ENCODE measurements around the gene FBXO8.
A peak's percentile ranks its signal among the peaks of the same experiment; 100 is the strongest.

FBXO8 gene

DNA sequence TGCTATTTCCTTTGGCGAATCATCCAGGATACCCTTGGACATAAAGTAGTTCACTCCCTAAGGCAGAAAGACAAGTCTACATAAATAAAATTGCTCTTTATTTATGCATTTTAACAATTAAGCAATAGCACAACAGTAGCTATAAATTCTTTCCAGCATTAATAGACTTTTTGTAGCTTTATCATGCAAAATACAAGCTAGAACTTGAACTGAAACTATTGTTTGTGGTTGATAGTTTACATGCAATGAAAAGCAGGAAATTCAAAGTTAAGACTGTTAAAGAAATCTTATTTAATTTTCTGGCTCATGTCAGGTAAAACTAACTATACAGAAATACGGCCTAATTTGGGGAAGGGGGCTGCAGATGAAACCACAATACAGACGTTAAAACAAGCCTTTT, 42.3 kb downstream of the FBXO8 start:
- no peak for DNase-seq

DNA sequence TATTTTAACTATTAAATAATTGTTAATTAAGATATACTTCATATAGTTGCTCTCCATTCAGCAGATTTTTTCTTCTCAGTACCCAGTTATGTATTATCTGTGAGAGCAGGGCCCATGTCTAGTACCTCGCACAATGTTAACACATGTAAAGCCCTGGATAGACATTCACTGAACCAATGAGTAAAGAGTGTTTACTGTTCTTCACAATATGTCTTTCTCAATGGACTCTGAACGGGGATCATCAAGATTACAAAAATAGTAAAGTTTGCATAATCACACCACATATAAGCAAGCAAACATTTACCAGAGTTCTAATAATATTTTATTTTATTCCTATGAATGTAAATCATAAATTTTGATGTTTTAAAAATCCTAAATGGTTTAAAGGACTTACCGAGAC, 47.1 kb downstream of the FBXO8 start:
- DNase-seq: no peak

DNA sequence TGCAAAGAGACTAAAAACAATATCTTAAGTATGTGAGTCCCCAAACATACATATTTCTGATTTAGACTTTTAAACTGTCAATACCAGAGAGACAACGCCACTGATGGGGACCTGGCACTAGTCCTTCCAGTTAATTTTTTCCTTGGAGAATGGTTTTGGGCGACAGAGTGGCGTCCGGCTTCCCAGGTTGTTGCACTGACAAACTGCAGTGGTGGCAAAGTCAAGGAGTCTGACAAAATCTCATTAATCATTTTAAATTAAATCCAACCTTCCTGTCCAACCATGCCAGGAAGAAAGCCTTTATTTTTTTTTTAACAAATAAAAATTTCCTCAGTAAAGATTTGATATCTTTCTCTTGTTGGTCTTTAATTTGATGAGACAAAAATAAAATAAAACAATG, 52.8 kb downstream of the FBXO8 start:
- no peak for DNase-seq

DNA sequence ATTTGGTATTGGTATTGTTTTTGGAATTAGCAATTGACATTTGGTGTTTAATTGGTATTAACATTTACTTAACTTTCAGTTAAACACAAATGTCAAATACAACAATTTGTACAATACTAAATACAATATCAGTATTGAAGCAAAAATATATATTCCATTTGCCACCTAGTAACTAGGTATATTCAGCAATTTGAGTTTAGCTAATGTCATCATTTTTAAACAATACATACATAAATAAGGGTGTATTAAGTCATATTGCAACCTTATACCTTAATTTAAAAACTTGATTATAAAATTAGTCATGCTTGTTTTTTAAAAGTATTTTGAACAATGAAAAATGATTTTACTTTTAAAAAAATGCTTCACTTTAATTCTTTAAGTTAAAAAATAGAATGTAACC, 53.3 kb downstream of the FBXO8 start:
- DNase-seq: no peak

DNA sequence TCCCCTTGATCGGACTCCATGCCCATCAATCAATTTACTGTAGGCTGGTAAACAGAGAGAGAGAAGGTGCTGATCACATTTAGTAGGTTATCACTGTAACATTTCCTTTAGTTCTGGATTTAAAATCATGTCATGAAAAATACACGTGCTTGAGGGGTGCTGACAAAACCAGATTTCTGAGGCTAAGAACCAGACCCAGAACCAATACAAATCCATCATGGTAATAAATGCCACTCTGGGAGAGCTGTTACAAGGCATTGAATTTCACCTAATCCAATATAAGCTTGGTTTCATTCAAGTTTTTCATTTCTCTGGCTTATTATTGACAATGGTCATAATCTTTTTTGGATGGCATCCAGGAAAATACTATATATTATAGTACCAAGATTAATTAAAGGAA, 54.5 kb downstream of the FBXO8 start:
- DNase-seq: no peak

DNA sequence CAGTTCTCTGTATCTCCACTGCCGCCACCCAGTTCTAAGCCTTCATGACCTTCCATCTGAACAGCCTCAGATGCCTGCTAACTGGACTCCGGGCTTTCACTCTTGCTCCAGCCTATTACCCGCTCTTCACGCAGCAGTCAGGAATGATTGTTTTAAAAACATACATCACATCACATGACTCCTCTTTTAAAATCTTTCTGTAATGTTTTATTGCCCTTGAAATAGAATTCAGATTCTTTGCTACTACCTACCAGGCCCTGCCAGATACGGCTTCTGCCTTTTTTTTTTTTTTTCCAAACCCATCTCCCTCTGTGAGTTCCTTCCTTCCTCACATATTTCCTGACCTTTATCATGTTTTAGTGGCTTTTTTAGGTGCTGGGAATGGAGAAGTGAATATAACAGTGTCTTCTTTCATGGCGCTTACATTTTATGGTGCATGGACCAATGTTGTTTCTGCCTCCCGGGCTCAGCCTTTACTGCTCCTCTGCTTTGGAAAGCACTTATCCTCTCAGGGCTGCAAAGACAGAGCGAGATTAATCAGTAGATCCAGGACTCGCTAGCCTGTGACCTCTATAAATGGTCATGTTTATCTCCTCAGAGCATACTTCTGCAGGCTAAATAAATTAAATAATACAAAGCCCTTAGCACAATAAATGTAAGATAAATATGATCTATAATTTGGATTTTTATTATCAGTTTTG, 58.0 kb downstream of the FBXO8 start:
- DNase-seq: no peak

DNA sequence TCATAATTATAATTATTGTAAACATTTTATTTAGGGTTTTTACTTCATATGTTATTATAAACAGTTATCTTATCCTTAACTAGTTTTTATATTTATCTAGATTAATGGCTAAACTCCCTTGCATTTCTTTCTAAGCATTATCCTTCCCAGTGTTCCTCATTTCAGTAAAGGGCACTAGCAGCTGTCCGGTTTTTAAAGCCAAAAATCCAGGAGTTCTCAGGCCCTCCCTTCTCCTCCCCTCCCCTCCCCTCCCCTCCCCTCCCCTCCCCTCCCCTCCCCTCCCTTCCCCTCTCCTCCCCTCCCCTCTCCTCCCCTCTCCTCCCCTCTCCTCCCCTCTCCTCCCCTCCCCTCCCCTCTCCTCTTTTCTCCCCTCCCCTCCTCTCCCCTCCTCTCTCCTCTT, 58.9 kb downstream of the FBXO8 start:
- DNase-seq: no peak

DNA sequence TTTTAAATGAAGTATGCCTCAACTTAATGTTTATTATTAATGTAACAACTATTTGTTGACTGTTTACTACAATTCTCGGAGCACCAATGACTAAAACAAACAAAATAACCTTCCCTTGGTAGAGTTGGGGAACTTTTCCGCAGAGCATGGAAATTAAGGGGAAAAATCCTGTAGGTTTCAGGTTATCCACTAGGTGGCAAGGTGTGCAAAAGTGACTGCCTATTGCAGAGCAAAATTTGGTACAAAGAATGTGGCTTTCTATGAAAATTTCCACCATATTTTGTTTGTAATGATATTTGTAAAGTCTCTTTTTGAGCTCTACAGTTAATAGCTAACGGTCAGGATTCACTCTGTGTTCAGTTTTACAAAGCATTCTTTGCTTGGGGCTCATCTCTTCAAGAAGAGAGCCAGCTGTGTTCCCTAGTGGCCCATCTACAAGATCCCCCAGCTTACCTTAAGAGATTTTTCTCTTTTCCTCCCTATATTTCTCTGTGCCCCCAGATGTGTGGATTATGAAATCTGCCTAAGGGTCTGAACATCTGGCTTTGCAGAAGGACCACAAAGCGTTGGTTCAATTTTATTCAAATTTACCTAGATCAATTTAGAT, 61.1 kb downstream of the FBXO8 start:
- DNase-seq: peak; percentile 30

DNA sequence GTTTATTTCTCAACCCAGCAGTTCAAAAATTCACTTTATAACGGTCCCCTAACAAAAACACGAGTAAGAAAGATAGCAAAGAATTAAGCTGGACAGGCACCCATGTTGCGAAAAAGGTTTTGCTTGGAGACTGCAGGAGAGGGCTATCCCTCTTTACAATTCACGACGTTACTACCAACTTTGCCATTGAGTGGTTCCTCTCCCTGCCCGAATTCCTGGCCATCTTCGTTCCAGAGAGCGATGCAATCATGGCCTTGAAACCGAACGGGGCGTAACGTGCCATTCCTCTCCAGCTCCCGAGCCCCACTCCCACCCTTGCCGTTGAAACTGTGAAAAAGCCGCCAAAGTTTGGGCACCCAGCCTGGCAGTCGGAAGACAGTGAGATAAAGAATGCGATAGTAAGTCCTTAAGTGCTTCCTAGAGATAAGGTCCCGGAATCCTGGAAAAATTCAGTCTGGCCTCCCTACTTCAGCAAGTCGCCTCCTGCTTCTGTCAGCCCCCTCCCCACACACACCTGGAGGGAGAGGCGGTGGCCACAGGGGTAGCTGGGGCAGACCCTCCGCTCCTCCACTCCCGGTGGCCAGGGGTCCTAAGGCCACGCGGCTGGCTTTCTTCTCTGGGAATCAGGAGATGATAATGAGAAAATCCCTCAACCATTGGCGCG, 65.2 kb downstream of the FBXO8 start:
- no peak for DNase-seq

DNA sequence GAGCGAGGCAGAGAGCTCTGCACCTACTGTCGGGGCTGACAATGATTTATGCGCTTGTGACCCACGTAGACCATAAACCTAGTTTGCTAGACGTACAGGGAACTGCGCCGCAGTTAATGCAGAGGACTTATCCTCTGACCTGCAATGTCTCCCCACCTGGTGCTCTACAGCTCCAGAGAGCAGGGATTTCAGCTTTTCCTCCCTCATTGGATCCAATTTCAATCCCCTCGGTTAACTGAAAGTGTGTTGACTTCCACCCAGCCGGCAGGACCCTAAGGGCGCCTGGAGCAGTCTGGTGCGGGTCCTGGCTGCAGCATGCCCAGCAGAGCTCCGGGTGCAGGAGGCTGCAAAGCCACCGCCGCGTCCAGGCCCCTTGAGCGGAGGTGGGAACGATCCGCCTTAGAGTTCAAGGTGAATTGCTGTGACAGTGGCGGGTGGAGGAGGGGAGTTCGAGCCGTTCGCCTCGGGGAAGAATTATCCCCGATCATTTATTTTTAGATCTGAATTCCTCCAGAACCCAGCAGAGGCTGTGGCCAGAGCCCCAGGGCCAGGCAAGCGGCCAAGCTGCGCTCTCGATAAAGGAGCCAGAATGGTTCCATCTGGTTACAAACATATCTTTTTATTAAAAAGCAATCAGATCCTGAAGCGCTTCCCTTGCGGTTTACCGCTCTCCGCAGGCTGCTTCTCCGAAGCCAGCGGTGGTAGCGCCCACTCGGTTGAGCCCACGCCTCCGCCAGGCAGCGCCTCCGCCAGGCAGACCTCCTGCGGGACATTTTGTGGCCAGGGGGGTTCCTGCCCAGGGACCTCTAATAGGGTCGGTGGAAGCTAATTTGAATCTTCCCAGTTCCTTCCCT, 66.0 kb downstream of the FBXO8 start:
- no peak for DNase-seq

DNA sequence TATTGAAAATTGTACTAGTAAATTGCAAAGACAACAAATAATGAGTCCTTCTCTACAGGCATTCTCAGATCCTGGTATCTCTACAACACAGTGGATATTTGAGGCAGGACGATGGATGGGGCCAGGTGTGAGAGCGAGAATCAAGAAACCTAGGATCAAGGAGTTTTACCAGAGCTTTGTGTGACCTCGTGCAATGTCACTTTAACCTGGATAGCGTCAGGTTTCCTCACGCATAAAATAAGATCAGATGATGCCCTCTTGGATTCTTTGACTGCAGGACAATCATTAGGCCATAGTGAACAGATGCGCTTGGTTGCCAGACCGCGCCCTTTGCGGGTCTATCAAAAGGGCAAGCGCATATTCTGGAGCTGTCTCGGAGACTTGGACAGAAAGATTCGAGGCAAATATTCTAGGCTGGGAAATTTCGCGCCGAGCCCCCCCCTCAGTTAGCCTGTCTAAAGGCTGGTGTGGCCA, 66.6 kb downstream of the FBXO8 start:
- no peak for DNase-seq

DNA sequence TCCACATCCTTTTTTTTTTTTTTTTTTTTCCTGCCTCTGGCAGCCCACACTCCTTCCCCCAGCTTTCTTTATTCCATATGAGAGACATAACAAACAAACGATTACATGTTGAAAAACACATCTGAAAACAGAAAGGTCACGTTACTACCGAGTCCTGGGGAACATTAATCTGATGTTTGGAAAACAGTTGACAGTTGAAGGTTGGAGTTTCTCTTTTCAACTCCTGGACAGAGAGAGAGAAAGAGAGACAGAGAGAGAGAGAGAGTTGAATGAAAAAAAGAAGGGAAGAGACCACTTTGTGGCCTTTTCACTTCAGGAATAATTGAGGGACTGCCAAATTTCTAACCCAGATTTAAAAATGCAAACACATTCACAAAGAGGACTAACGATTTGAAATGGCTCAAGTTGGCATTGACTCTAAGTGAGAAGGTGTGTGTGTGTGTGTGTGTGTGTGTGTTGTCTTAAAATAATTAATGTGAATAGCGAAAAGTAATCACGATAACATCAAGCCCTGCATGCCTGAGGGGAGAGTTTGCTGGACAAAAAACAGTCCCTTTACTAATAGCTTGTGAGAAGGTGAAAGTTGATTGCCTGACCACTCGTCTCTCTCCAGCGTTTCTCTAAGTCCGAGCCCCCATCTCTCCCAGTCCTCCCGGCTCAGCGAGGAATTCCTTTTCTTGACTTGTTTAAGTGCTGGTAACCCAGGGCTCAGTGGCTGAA, 67.3 kb downstream of the FBXO8 start:
- no peak for DNase-seq

DNA sequence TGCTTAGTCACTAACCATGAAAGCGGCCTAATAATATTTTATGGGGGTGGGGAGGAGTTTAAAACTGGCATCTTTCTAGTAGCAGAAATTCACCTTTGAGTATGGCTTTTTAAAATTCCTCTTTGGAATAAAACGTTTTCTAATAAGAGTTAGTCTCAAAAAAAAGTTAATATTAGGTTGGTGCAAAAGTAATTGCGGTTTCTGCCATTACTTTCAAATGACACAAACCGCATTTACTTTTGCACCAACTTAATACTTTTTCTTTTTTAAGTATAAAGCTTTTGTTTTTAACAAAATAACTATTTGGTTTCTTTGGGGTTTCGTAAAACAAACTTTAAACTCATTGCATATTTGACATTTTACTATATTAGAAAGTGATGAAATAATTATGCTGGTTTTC, 68.4 kb downstream of the FBXO8 start:
- no peak for DNase-seq

DNA sequence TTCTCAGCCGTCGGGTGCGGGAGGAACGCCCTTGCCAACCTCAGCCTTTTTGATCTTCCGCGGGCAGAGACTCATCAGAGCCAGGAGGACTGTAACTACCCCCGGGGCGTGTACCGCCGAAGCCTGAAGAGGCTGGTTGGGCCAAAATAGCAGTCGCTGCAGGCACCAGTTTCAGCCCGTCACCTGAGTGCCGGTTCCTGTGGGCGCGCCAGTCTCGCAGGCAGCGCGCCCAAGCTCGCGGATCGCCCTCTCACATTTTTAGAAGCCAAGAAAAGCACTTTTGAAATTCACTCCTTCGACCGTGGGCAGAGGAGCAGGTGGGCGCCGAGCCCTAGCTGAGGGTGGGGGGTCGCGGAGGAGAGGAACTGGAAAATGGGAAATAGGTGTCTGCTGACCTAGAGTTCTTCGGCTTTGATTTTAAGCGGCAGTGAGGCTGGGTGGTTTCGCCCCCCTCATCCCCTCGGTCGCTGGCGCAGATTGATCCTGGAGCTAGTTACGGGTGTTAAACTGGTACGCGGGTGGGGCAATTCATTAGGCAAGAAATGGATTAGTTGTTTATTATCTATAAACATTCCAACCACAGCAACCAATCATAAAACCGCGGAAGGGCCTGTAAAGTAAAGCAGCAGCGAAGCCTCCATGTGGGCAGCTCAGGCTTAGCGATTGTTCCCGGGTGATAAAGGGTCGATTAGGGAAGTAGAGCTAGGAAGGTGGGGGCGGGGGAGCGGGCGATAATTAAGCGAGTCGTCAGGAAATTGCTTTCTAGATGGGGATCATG, 69.2 kb downstream of the FBXO8 start:
- peak; percentile 16 for DNase-seq

DNA sequence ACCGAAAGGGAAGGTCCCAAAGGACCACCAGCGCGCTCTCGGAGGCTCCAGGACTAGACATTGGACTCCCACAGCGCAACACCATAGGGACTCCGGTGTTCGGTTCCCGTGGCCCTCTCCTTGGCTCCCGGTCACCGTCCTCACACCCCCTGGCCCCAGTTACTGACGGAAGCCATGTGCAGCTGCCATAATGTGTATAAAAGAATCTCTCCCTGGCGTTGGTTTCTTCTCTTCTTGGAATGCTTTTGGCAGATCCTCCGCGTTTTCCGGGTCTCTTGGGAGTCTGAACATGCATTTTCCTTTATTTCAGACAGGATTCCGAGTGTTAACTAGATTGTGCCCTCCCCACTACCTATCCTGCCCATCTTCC, 69.8 kb downstream of the FBXO8 start:
- no peak for DNase-seq

DNA sequence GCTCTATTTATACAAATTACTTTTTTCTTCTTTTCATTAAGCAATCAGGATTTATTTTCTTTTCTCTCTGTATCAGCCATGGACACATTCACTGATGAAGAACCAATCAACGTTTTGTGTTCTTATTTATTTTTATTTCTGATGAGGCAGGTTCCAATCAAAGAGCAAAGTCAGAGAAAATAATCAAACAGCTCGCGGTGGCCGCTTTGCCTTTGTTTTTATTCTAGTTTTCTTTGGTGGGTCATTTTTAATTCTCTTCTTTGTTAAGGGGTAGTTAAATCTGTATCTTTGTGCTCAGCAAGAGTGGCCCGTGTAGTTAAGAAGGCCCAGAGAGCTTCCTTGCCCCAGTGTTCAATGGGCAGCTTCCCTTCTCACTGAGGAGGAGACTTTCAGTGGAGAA, 71.4 kb downstream of the FBXO8 start:
- no peak for DNase-seq

DNA sequence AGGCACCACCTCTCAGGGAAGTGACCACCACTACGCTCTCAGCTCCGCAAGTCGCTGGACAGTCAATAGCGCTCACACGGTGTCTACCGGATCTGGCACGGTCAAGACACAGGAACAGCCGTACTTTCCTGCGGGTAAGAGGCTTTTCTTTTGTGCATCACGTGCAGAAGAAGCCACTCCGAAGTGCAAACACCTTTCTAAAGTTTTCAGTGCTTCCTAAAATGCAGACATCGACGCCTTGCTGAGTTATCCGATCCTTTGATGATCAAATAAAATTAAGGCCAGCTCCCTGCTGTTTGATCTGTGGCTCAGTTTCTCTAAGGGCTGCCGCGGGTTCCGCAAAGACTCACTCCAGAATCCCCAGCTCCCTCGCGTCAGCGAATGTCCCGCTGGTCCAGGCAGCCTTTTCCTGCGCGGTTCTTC, 71.8 kb downstream of the FBXO8 start:
- no peak for DNase-seq

DNA sequence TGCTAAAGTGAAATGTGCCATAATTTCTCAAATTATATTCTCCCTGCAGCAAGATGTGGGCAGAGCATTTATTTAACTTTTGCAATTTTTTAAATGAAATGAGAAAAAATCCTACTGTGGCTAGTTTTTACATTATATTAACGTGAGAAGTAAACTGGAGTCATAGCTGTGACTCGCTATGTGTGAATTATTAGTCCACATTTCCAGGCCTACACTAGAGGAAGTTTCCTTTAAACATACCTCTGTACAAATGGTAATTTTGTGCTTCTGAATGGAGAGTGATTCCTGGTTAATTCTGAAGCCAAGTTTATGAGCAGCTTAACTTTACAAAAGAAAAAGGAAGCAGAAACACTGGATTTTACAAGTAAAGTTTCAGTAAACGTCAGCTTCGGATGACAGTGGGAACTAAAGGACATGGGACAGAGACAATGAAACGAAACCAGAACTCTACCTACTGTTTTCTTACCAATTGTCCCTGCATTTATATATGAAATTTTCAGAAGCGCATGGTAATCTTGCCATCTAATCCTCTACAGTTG, 72.4 kb downstream of the FBXO8 start:
- peak; percentile 31 for DNase-seq

DNA sequence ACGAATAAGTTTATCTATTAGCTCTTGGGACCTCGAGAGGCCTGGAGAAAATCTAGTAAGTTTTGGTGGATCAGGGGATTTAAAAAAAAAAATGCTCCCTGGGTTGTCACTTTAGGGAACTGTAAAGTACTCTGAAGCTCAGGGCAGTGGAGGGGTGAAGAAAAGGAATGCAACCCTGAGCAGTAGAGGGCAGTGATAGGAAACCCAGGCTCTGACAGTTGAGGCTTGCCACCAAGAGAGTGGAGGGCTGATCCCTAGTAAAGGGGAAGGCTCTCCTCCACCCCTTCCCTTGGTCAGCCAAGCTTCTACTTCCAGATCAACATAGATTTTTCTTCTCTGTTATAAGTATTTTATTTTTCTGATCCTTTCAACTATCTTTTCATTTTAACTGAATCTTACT, 73.1 kb downstream of the FBXO8 start:
- no peak for DNase-seq

DNA sequence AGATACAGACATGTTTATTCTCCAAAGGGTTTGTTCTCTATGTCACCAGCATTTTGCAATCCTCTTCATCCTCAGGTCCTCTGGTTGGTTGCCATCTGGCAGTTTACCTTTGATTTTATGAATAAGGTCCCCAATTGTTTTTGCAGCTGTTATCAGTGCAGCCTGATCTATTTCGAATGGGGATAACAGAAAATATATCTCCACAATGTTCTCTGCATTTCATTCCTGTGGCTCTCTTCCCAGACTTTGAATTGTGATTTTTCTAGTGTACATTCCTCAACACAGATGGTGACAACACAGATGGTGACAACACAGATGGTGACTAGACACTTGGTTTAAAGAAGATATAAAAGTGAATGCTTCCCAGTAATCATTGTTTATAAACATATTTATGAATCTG, 74.1 kb downstream of the FBXO8 start:
- DNase-seq: no peak

DNA sequence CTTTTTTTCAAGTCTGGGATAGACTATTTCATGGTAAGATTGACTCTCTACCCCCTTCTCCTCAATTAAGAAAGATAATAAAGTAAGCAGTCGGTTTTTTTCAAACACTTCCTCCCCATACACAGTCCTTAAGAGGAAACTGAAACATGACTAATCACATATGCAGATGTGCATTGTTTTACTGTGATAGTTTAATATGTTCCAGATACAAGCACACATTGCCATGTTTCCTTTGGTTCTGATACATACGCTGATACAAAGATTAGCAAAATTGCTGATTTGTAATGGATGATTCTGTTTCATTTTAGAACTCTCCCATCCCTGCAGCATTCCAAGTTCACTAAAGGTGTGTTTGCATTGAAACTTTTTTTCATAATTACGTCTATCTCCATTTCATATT, 76.1 kb downstream of the FBXO8 start:
- DNase-seq: peak; percentile 15

All from HCEC 1CT (cell line).